ENCODE data around the gene ADORA3.

The ADORA3 gene

GRCh38 chr1:111466480-111466879 is 37.0 kb downstream of the ADORA3 start:
- Histone ChIP-seq H3K27ac (ENCODE audit: low read length) (no peak overlapping the region), H3K27me3 (replicated peaks; ENCODE audit: insufficient read depth, low read length) (no peaks in the 10 kb centered on the region), H3K4me3 (ENCODE audit: low read length) (no peak overlapping the region), H3F3A (ENCODE audit: insufficient read depth, low read length) (no peaks in the 10 kb centered on the region), H3K4me1 (ENCODE audit: low read length) (no peaks in the 10 kb centered on the region), H3K9me3 (replicated peaks; ENCODE audit: insufficient read depth, low read length) (no peaks in the 10 kb centered on the region), H3K9ac (ENCODE audit: low read length) (no peak overlapping the region), H3K4me2 (ENCODE audit: low read depth, low read length) (no peak overlapping the region), H3K36me3 (replicated peaks; ENCODE audit: insufficient read depth, low read length) (no peaks in the 10 kb centered on the region), H3K9me2 (replicated peaks; ENCODE audit: insufficient read depth, low read length) (no peaks in the 10 kb centered on the region), H3K79me2 (ENCODE audit: low read length) (no peaks in the 10 kb centered on the region), H2AFZ (ENCODE audit: low read length) (no peak overlapping the region), H4K20me1 (ENCODE audit: insufficient read depth, low read length) (no peaks in the 10 kb centered on the region)
- TF ChIP-seq EZH2phosphoT487 (IDR thresholded peaks at IDR 0.05; ENCODE audit: low read length), result no peak
- TF ChIP-seq EZH2 (optimal IDR thresholded peaks at IDR 0.05; ENCODE audit: low read depth, low read length), result no peak
- TF ChIP-seq CTCF (IDR thresholded peaks at IDR 0.05; ENCODE audit: low read length), result no peak
- DNase-seq, result no peak

GRCh38 chr1:111465754-111466153 is 37.7 kb downstream of the ADORA3 start:
- Histone ChIP-seq H3K79me2 (ENCODE audit: low read length) (no peaks in the 10 kb centered on the region), H3F3A (ENCODE audit: insufficient read depth, low read length) (no peaks in the 10 kb centered on the region), H2AFZ (ENCODE audit: low read length) (no peak overlapping the region), H3K4me2 (ENCODE audit: low read depth, low read length) (no peak overlapping the region), H3K27ac (ENCODE audit: low read length) (no peak overlapping the region), H4K20me1 (ENCODE audit: insufficient read depth, low read length) (no peaks in the 10 kb centered on the region), H3K9me2 (replicated peaks; ENCODE audit: insufficient read depth, low read length) (no peaks in the 10 kb centered on the region), H3K36me3 (replicated peaks; ENCODE audit: insufficient read depth, low read length) (no peaks in the 10 kb centered on the region), H3K4me1 (ENCODE audit: low read length) (no peaks in the 10 kb centered on the region), H3K4me3 (ENCODE audit: low read length) (no peak overlapping the region), H3K9ac (ENCODE audit: low read length) (no peak overlapping the region), H3K27me3 (replicated peaks; ENCODE audit: insufficient read depth, low read length) (no peaks in the 10 kb centered on the region), H3K9me3 (replicated peaks; ENCODE audit: insufficient read depth, low read length) (no peaks in the 10 kb centered on the region)
- DNase-seq, result no peak
- TF ChIP-seq EZH2 (optimal IDR thresholded peaks at IDR 0.05; ENCODE audit: low read depth, low read length), result no peak
- TF ChIP-seq CTCF (IDR thresholded peaks at IDR 0.05; ENCODE audit: low read length), result no peak
- TF ChIP-seq EZH2phosphoT487 (IDR thresholded peaks at IDR 0.05; ENCODE audit: low read length), result no peak

GRCh38 chr1:111463029-111463683 is 40.3 kb downstream of the ADORA3 start:
- no peak overlapping the region for H3K4me2 ChIP-seq (ENCODE audit: low read depth, low read length)
- no peak overlapping the region for H3K9ac ChIP-seq (ENCODE audit: low read length)
- H3K27me3 ChIP-seq (replicated peaks; ENCODE audit: insufficient read depth, low read length), result no peaks in the 10 kb centered on the region
- H3K9me3 ChIP-seq (replicated peaks; ENCODE audit: insufficient read depth, low read length), result no peaks in the 10 kb centered on the region
- H3F3A ChIP-seq (ENCODE audit: insufficient read depth, low read length), result no peaks in the 10 kb centered on the region
- H3K9me2 ChIP-seq (replicated peaks; ENCODE audit: insufficient read depth, low read length), result no peaks in the 10 kb centered on the region
- H3K79me2 ChIP-seq (ENCODE audit: low read length), result no peaks in the 10 kb centered on the region
- no peaks in the 10 kb centered on the region for H3K4me1 ChIP-seq (ENCODE audit: low read length)
- no peak overlapping the region for H2AFZ ChIP-seq (ENCODE audit: low read length)
- no peak for TF ChIP-seq EZH2 (optimal IDR thresholded peaks at IDR 0.05; ENCODE audit: low read depth, low read length)
- no peak for TF ChIP-seq EZH2phosphoT487 (IDR thresholded peaks at IDR 0.05; ENCODE audit: low read length)
- no peak for TF ChIP-seq CTCF (IDR thresholded peaks at IDR 0.05; ENCODE audit: low read length)
- H3K27ac ChIP-seq (ENCODE audit: low read length), result no peak overlapping the region
- H4K20me1 ChIP-seq (ENCODE audit: insufficient read depth, low read length), result no peaks in the 10 kb centered on the region
- no peak for DNase-seq
- no peaks in the 10 kb centered on the region for H3K36me3 ChIP-seq (replicated peaks; ENCODE audit: insufficient read depth, low read length)
- H3K4me3 ChIP-seq (ENCODE audit: low read length), result no peak overlapping the region
